Suprapubic skin (tissue), 4 donors: ENCODE data around the gene TMEM181. TPM values are rescaled to one million over a fixed set of nuclear protein-coding genes. Genes with fewer than 3 reads are reported as not detected.

Experiments used
- DNase-seq, 2 donors: peaks; one replicate each; pipeline ENCODE4 v3.0.0-alpha.2; 2019; ENCODE audit warnings: low spot score in 2 of 2
- H3K27ac ChIP-seq: fragments of 200-600 bp; sonication (generic); one replicate; pipeline ENCODE4 v1.5.1; 2019
- H3K27me3 ChIP-seq: fragments of 200-600 bp; sonication (generic); one replicate; pipeline ENCODE4 v1.5.1; 2019
- H3K36me3 ChIP-seq: fragments of 200-600 bp; sonication (generic); one replicate; pipeline ENCODE4 v1.5.1; 2019
- H3K4me1 ChIP-seq: fragments of 200-600 bp; sonication (generic); one replicate; pipeline ENCODE4 v1.5.1; 2019
- H3K4me3 ChIP-seq: fragments of 200-600 bp; sonication (generic); one replicate; pipeline ENCODE4 v1.5.1; 2019; ENCODE audit warnings: mild to moderate bottlenecking
- H3K9me3 ChIP-seq: fragments of 200-600 bp; sonication (generic); one replicate; pipeline ENCODE4 v1.5.1; 2019
- CTCF ChIP-seq, 2 donors: fragments of 200-600 bp in 1 of 2; fragments of 450-650 bp in 1 of 2; sonication (generic) in 1 of 2; IDR thresholded peaks; one replicate each; pipeline ENCODE4 v1.5.1; 2016 to 2019; ENCODE audit warnings: antibody characterized with exemption in 2 of 2, mild to moderate bottlenecking in 1 of 2, moderate library complexity in 1 of 2
- EP300 ChIP-seq: sonication (generic); formaldehyde crosslinking; IDR thresholded peaks from one replicate; pipeline ENCODE4 v1.6.1; 2017; ENCODE audit warnings: antibody characterized with exemption
- POLR2A ChIP-seq, 2 donors: fragments of 450-650 bp; IDR thresholded peaks; one replicate each; pipeline ENCODE4 v1.6.1; 2017; ENCODE audit warnings: antibody characterized with exemption in 2 of 2, mild to moderate bottlenecking in 2 of 2, moderate library complexity in 2 of 2
- POLR2AphosphoS5 ChIP-seq, 3 donors: sonication (generic); formaldehyde crosslinking; IDR thresholded peaks; one replicate each; pipeline ENCODE4 v1.6.1; 2017; ENCODE audit warnings: antibody characterized with exemption in 3 of 3
- WGBS: methylation state at CpG from one replicate; pipeline ENCODE4 v1.1.5; 2018; 5-methylcytosine and 5-hydroxymethylcytosine counted together
- total RNA-seq, 4 donors: library from RNA; depleted of rRNA; stranded (reverse); fragments of >200 nt; gene quantifications; one replicate each; pipeline ENCODE4 v1.1.0, GENCODE V29; 2016

The TMEM181 gene
- total RNA-seq, 4 donors from 2014 or later: 17.5 to 24.7 (median 21.7) TPM

- H3K4me3 ChIP-seq: no peak overlapping the region
- H3K9me3 ChIP-seq: no peaks in the 10 kb centered on the region
- no peak for TF ChIP-seq EP300
- TF ChIP-seq POLR2AphosphoS5 (IDR thresholded peaks at IDR 0.05): no peak
- peak in 1 of 2 donors; percentile 10 for TF ChIP-seq CTCF (IDR thresholded peaks at IDR 0.05)
- TF ChIP-seq POLR2A (IDR thresholded peaks at IDR 0.05): no peak
- H3K27ac ChIP-seq: peak overlapping the region; percentile 84
- peaks cover 44% of the 10 kb centered on the region for H3K4me1 ChIP-seq
- 44% methylated on average over 3 of the region's 3 CpGs for WGBS
- H3K27me3 ChIP-seq: no peaks in the 10 kb centered on the region
- H3K36me3 ChIP-seq: no peaks in the 10 kb centered on the region
- no peak for DNase-seq
Measured at GRCh38 chr6:158661156-158661685, 101.3 kb downstream of the TMEM181 start.

DNA sequence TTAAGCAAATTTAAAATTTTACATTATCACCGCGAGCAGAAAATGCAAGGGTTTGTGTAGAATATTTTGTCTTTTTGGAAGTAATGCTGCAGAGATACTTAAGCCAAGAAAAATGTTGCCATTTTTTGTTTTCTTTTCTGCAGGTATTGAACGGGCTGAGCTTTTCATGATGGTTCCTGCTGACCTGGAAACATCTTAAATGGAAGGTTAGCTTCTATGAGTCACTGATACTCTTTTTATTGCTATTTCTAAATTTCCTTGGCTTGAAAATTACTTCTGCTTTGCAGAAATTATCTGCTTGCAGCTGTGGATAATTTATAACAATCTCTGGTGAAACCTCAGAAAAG lies 102.7 kb downstream of the TMEM181 start:
- H3K4me3 ChIP-seq: peak overlapping the region; percentile 33
- H3K36me3 ChIP-seq: no peaks in the 10 kb centered on the region
- TF ChIP-seq EP300 (no peak), POLR2AphosphoS5 (IDR thresholded peaks at IDR 0.05) (no peak), POLR2A (IDR thresholded peaks at IDR 0.05) (no peak), CTCF (IDR thresholded peaks at IDR 0.05) (no peak)
- H3K4me1 ChIP-seq: peaks cover 44% of the 10 kb centered on the region
- no peaks in the 10 kb centered on the region for H3K9me3 ChIP-seq
- WGBS: 50% methylated on average over 3 of the region's 3 CpGs
- peak overlapping the region; percentile 84 for H3K27ac ChIP-seq
- H3K27me3 ChIP-seq: no peaks in the 10 kb centered on the region
- no peak for DNase-seq

DNA sequence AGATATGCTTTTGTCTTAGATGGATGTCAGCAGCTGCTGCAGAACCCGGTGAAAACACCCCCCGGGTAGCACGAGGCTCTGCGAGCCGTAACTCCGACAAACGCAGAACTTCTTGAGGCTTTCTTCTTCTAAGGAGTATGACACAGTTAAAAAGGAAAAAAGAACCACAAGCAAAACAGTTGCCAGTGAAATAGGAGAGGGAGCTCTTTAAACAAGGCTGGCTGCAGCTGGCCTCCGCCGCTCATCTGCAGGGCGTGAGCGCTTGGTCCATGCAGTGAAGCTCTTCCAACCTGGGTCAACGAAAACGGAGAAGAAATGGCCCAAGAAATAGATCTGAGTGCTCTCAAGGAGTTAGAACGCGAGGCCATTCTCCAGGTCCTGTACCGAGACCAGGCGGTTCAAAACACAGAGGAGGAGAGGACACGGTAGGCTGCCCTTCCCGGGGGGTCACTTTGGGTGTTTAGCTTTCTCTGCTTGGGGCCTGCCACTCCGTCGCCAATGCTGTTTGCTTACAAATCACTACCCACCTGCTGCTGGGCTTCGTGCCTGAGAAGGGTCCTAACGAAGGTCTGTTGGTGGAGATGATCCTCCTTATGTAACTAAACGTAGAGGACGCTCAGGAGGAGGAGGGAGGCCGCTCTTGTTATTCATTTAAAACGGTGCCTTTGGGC lies 103.2 kb downstream of the TMEM181 start:
- Histone ChIP-seq H3K27me3 (no peaks in the 10 kb centered on the region), H3K27ac (peak overlapping the region; percentile 84), H3K4me3 (peak overlapping the region; percentile 33), H3K9me3 (no peaks in the 10 kb centered on the region), H3K36me3 (no peaks in the 10 kb centered on the region), H3K4me1 (peaks cover 46% of the 10 kb centered on the region)
- 18% methylated on average over 27 of the region's 27 CpGs for WGBS
- no peak for DNase-seq
- TF ChIP-seq CTCF (IDR thresholded peaks at IDR 0.05): no peak
- no peak for TF ChIP-seq EP300
- TF ChIP-seq POLR2A (IDR thresholded peaks at IDR 0.05): no peak
- no peak for TF ChIP-seq POLR2AphosphoS5 (IDR thresholded peaks at IDR 0.05)

DNA sequence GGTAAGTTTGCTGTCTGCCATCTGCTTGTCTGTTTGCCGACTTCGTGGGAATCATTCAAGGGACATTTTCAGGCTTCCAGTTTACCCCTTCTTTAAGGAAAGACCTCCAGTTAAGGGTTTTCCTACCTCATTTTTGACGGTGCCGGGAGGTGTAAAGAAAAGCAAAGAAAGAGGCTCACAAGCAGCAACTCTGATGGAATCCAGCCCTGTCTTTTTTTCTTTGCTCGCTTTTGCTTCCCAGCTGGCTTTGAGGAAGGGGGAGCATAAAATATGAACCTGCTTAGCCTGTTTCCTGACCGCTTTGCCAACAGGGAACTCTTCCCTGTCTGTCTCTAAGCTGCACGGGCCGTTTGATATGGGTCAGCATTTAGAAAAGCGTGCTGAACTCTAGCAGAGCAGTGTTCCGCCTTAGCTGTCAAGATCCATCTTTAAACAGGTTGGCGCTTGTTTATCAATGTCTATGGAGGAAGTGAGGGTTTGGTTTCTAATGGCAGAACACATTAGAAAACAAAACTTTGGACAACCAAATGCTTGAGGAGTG lies 103.8 kb downstream of the TMEM181 start:
- peak overlapping the region; percentile 33 for H3K4me3 ChIP-seq
- DNase-seq: no peak
- H3K4me1 ChIP-seq: peaks cover 50% of the 10 kb centered on the region
- peak overlapping the region; percentile 84 for H3K27ac ChIP-seq
- 32% methylated on average over 11 of the region's 11 CpGs for WGBS
- no peaks in the 10 kb centered on the region for H3K36me3 ChIP-seq
- TF ChIP-seq EP300 (no peak), POLR2AphosphoS5 (IDR thresholded peaks at IDR 0.05) (no peak)
- H3K9me3 ChIP-seq: no peaks in the 10 kb centered on the region
- no peaks in the 10 kb centered on the region for H3K27me3 ChIP-seq

GRCh38 chr6:158665332-158665731 lies 105.4 kb downstream of the TMEM181 start:
- no peaks in the 10 kb centered on the region for H3K27me3 ChIP-seq

More at GRCh38 chr6:158665332-158665731, 105.4 kb downstream of the TMEM181 start:
- TF ChIP-seq POLR2A (IDR thresholded peaks at IDR 0.05) (no peak), CTCF (IDR thresholded peaks at IDR 0.05) (no peak), POLR2AphosphoS5 (IDR thresholded peaks at IDR 0.05) (no peak), EP300 (no peak)
- Histone ChIP-seq H3K4me1 (peaks cover 58% of the 10 kb centered on the region), H3K36me3 (no peaks in the 10 kb centered on the region), H3K4me3 (no peak overlapping the region), H3K27ac (peak overlapping the region; percentile 84), H3K9me3 (no peaks in the 10 kb centered on the region)
- DNase-seq: no peak
- 95% methylated on average over 18 of the region's 18 CpGs for WGBS
